A673 (cell line): ENCODE results near the gene FARP2.

Experiments used
- CTCF ChIP-seq: fragments of 300-800, 200-600 bp; sonication (generic); conservative IDR thresholded peaks from 2 replicates; pipeline ENCODE4 v1.5.1; 2017; ENCODE audit warnings: low read depth, mild to moderate bottlenecking, antibody characterized with exemption, low read length, moderate library complexity, mixed read lengths
- EZH2 ChIP-seq: fragments of 200-600 bp; sonication (generic); IDR thresholded peaks from 2 replicates; pipeline ENCODE4 v1.6.1; 2017; ENCODE audit warnings: borderline replicate concordance, low read depth, mild to moderate bottlenecking, mixed read lengths, antibody characterized with exemption, low read length; ENCODE audit not compliant: poor library complexity, severe bottlenecking

- TF ChIP-seq CTCF (no peak), EZH2 (no peak)
These were observed 17.4 kb downstream of the FARP2 start for GRCh38 chr2:241373446-241373845.
